Left lung (tissue), 14 donors: Measurements from ENCODE around the gene RHEB. TPM values are rescaled to one million over a fixed set of nuclear protein-coding genes. Genes with fewer than 3 reads are reported as not detected.

Experiments
- ATAC-seq: fragments of 200-7000 bp; cut with Tn5 transposase; one replicate; pipeline ENCODE4 v1.9.1; 2020; ENCODE audit warnings: moderate library complexity
- DNase-seq, 4 donors: peaks; one replicate each; pipeline ENCODE4 v3.0.0-alpha.2; 2013 to 2020
- H3K27ac ChIP-seq, 2 donors: fragments of 200-600 bp; sonication (generic) in 1 of 2; one replicate each; pipeline versions ENCODE4 v1.5.0 to v1.8.0; 2020 to 2021
- H3K27me3 ChIP-seq, 2 donors: fragments of 200-600 bp; sonication (generic) in 1 of 2; one replicate each; pipeline versions ENCODE4 v1.5.0 to v1.8.0; 2020 to 2021
- H3K36me3 ChIP-seq, 2 donors: fragments of 200-600 bp; sonication (generic) in 1 of 2; one replicate each; pipeline versions ENCODE4 v1.5.0 to v1.8.0; 2020 to 2021
- H3K4me1 ChIP-seq, 2 donors: fragments of 200-600 bp; one replicate each; pipeline ENCODE4 v1.8.0; 2021
- H3K4me3 ChIP-seq, 2 donors: fragments of 200-600 bp; sonication (generic) in 1 of 2; one replicate each; pipeline versions ENCODE4 v1.5.0 to v1.8.0; 2020 to 2021; ENCODE audit warnings: mild to moderate bottlenecking in 1 of 2
- H3K9me3 ChIP-seq, 2 donors: fragments of 200-600 bp; sonication (generic) in 1 of 2; one replicate each; pipeline versions ENCODE4 v1.5.0 to v1.8.0; 2020 to 2021
- CTCF ChIP-seq, 2 donors: fragments of 200-600 bp; sonication (generic) in 1 of 2; IDR thresholded peaks; one replicate each; pipeline versions ENCODE4 v1.5.0 to v1.8.0; 2021; ENCODE audit warnings: antibody characterized with exemption in 2 of 2
- intact Hi-C, 2 donors: fragments of 100-400 bp; cut with DNase I; formaldehyde crosslinking; loops; one replicate each; pipeline versions ENCODE4 v1.11.2 to v1.14.2; 2022
- long read RNA-seq, 12 donors: library from polyadenylated mRNA in 2 of 12; unstranded in 2 of 12; transcript quantifications; one replicate each; pipeline ENCODE4 v2.0.0 and lab custom pipeline, GENCODE V29; 2019 to 2026
- polyA plus RNA-seq, 6 donors: library from polyadenylated mRNA; unstranded; fragments of 120-200 nt; gene quantifications; one replicate each; pipeline ENCODE4 v1.2.1, GENCODE V29; 2013; ENCODE audit not compliant: insufficient read length in 6 of 6
- total RNA-seq, 2 donors: library from RNA; stranded (reverse); fragmentation: NEBNext Ultra II Directional; extraction: Animal tissue kit (Norgen Biotek cat#: 25700); gene quantifications; one replicate each; pipeline ENCODE4 v1.2.1, GENCODE V29; 2021
- donor health status: DM: no; HTN: yes; CAD: no.
- donor health status: DM: no; HTN: no; CAD: no.

RHEB gene
- total RNA-seq = 100 to 1,000 TPM; 103 to 109 TPM
- 100 to 1,000 TPM in 4 of 6 donors, 10 to 100 TPM in 2; 85.3 to 110 (median 104) TPM for polyA plus RNA-seq
- long read RNA-seq, donor 1, transcript RHEB-201 (8 exons, 2,075 nt) = major isoform, 60 of 60 reads
- long read RNA-seq, donor 1, partial matches to known transcripts = 0 of 60 reads
- long read RNA-seq, donor 1, other reads (novel, unspliced or antisense) = 0 of 60 reads
- long read RNA-seq, donor 2, transcript RHEB-201 (8 exons, 2,075 nt) = major isoform, 47 of 48 reads
- long read RNA-seq, donor 2, partial matches to known transcripts = 0 of 48 reads
- long read RNA-seq, donor 2, other reads (novel, unspliced or antisense) = 0 of 48 reads
- long read RNA-seq, donor 3, transcript RHEB-201 (8 exons, 2,075 nt) = major isoform, 62 of 64 reads
- long read RNA-seq, donor 3, partial matches to known transcripts = 0 of 64 reads
- long read RNA-seq, donor 3, other reads (novel, unspliced or antisense) = 0 of 64 reads
- long read RNA-seq, donor 4, transcript RHEB-201 (8 exons, 2,075 nt) = major isoform, 74 of 77 reads
- long read RNA-seq, donor 4, partial matches to known transcripts = 0 of 77 reads
- long read RNA-seq, donor 4, other reads (novel, unspliced or antisense) = 3 of 77 reads
- long read RNA-seq, donor 5, transcript RHEB-201 (8 exons, 2,075 nt) = major isoform, 66 of 69 reads
- long read RNA-seq, donor 5, partial matches to known transcripts = 0 of 69 reads
- long read RNA-seq, donor 5, other reads (novel, unspliced or antisense) = 0 of 69 reads
- long read RNA-seq, donor 6, transcript RHEB-201 (8 exons, 2,075 nt) = major isoform, 68 of 71 reads
- long read RNA-seq, donor 6, partial matches to known transcripts = 0 of 71 reads
- long read RNA-seq, donor 6, other reads (novel, unspliced or antisense) = 0 of 71 reads
- long read RNA-seq, donor 7, transcript RHEB-201 (8 exons, 2,075 nt) = major isoform, 35 of 36 reads
- long read RNA-seq, donor 7, partial matches to known transcripts = 0 of 36 reads
- long read RNA-seq, donor 7, other reads (novel, unspliced or antisense) = 0 of 36 reads
- long read RNA-seq, donor 8, transcript RHEB-201 (8 exons, 2,075 nt) = major isoform, 44 of 44 reads
- long read RNA-seq, donor 8, partial matches to known transcripts = 0 of 44 reads
- long read RNA-seq, donor 8, other reads (novel, unspliced or antisense) = 0 of 44 reads
- long read RNA-seq, donor 9 = 0 reads
- long read RNA-seq, donor 10, transcript RHEB-201 (8 exons, 2,075 nt) = major isoform, 125 of 131 reads
- long read RNA-seq, donor 10, partial matches to known transcripts = 2 of 131 reads
- long read RNA-seq, donor 10, other reads (novel, unspliced or antisense) = 4 of 131 reads
- long read RNA-seq, donor 11, transcript RHEB-201 (8 exons, 2,075 nt) = major isoform, 118 of 128 reads
- long read RNA-seq, donor 11, partial matches to known transcripts = 9 of 128 reads
- long read RNA-seq, donor 11, other reads (novel, unspliced or antisense) = 0 of 128 reads
- long read RNA-seq, donor 12, transcript RHEB-201 (8 exons, 2,075 nt) = major isoform, 40 of 40 reads
- long read RNA-seq, donor 12, partial matches to known transcripts = 0 of 40 reads
- long read RNA-seq, donor 12, other reads (novel, unspliced or antisense) = 0 of 40 reads

GRCh38 chr7:151519765-151520418 is at the start of gene RHEB:
TSS of gene RHEB (minus strand) at chr7:151519895. CDS start at chr7:151519511, 384 bp downstream.
- H3K27me3 ChIP-seq = no peaks in the 10 kb centered on the region
- intact Hi-C loops = no loop called here
- DNase-seq = peak; percentile 96 to 100 (median 98)
- H3K4me1 ChIP-seq = peaks cover 15 to 42% of the 10 kb centered on the region in 2 donors
- H3K36me3 ChIP-seq = no peaks in the 10 kb centered on the region
- H3K27ac ChIP-seq = peak within 1 kb of the TSS; percentile 98
- H3K9me3 ChIP-seq = no peaks in the 10 kb centered on the region
- peak; percentile 93 for ATAC-seq
- no peak for TF ChIP-seq CTCF (IDR thresholded peaks at IDR 0.05)
- peak within 1 kb of the TSS; percentile 65 to 74 for H3K4me3 ChIP-seq

GRCh38 chr7:151566897-151567320 is 47.2 kb upstream of the RHEB start:
- peaks cover 0 to 44% of the 10 kb centered on the region in 2 donors for H3K36me3 ChIP-seq
- no peaks in the 10 kb centered on the region for H3K4me1 ChIP-seq
- no peaks in the 10 kb centered on the region for H3K27me3 ChIP-seq
- H3K4me3 ChIP-seq = no peak overlapping the region
- peak in 1 of 4 donors; percentile 46 for DNase-seq
- no peaks in the 10 kb centered on the region for H3K9me3 ChIP-seq
- TF ChIP-seq CTCF (IDR thresholded peaks at IDR 0.05) = no peak
- H3K27ac ChIP-seq = no peak overlapping the region
- intact Hi-C loops = no loop called here
- peak; percentile 71 for ATAC-seq

- intact Hi-C loops = no loop called here
- DNase-seq = no peak
- Histone ChIP-seq H3K27ac (no peak overlapping the region), H3K9me3 (no peaks in the 10 kb centered on the region), H3K36me3 (peaks cover 0 to 52% of the 10 kb centered on the region in 2 donors), H3K4me1 (no peaks in the 10 kb centered on the region), H3K27me3 (no peaks in the 10 kb centered on the region), H3K4me3 (no peak overlapping the region)
- no peak for ATAC-seq
- no peak for TF ChIP-seq CTCF (IDR thresholded peaks at IDR 0.05)
Observed at GRCh38 chr7:151565541-151565940, 45.8 kb upstream of the RHEB start.

- H3K27me3 ChIP-seq = no peaks in the 10 kb centered on the region
- no peak for TF ChIP-seq CTCF (IDR thresholded peaks at IDR 0.05)
- H3K27ac ChIP-seq = no peak overlapping the region
- no peaks in the 10 kb centered on the region for H3K4me1 ChIP-seq
- H3K4me3 ChIP-seq = no peak overlapping the region
- H3K9me3 ChIP-seq = no peaks in the 10 kb centered on the region
- DNase-seq (no peak), ATAC-seq (no peak)
- H3K36me3 ChIP-seq = peaks cover 0 to 70% of the 10 kb centered on the region in 2 donors
- intact Hi-C loops = no loop called here
Observed at GRCh38 chr7:151560243-151560642, 40.5 kb upstream of the RHEB start.
